Hepatocyte (in vitro differentiated cells): ENCODE results near the gene PLA2G4D.

Experiments
- EZH2 ChIP-seq: fragments of 200-600 bp; sonication (generic); IDR thresholded peaks from 2 replicates; pipeline ENCODE4 v1.6.1; 2016; ENCODE audit warnings: antibody characterized with exemption, mild to moderate bottlenecking, borderline replicate concordance
- EZH2phosphoT487 ChIP-seq: fragments of 200-600 bp; sonication (generic); IDR thresholded peaks from one replicate; pipeline ENCODE4 v1.6.1; 2018; ENCODE audit warnings: antibody characterized with exemption, mild to moderate bottlenecking, low read depth, moderate library complexity; ENCODE audit not compliant: unreplicated experiment, severe bottlenecking
- TF ChIP-seq, protein P1 (sequence below): fragments of 200-600 bp; sonication (generic); IDR thresholded peaks from 2 replicates; pipeline ENCODE4 v1.5.1; 2016; ENCODE audit warnings: antibody characterized with exemption, mild to moderate bottlenecking; ENCODE audit not compliant: poor library complexity

- TF ChIP-seq, protein P1, sequence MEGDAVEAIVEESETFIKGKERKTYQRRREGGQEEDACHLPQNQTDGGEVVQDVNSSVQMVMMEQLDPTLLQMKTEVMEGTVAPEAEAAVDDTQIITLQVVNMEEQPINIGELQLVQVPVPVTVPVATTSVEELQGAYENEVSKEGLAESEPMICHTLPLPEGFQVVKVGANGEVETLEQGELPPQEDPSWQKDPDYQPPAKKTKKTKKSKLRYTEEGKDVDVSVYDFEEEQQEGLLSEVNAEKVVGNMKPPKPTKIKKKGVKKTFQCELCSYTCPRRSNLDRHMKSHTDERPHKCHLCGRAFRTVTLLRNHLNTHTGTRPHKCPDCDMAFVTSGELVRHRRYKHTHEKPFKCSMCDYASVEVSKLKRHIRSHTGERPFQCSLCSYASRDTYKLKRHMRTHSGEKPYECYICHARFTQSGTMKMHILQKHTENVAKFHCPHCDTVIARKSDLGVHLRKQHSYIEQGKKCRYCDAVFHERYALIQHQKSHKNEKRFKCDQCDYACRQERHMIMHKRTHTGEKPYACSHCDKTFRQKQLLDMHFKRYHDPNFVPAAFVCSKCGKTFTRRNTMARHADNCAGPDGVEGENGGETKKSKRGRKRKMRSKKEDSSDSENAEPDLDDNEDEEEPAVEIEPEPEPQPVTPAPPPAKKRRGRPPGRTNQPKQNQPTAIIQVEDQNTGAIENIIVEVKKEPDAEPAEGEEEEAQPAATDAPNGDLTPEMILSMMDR: no peak
- TF ChIP-seq EZH2: no peak
- no peak for TF ChIP-seq EZH2phosphoT487
These were observed 20.9 kb downstream of the PLA2G4D start for GRCh38 chr15:42073418-42073817.
